Measurements from ENCODE around the gene KLK3.

KLK3 gene

DNA sequence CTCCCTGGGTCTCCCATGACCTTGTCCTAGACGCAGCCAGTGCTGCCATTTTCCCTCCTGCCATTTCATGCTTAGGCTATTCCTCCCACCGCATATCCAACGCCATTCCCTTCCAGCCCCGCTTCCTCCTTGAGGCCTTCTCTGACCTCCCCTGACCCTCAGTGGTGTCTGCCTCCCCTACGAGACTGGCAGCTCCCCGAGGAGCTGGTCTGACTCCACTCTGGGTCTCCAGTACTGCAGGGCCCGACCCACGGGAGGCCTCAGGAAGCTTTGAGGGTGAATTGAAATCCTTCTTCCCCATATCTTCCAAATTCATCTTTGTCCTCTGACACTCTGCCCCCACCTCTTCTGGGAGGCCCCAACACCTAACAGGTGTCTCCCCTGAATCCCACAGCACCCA is 22.0 kb upstream of the KLK3 start:
- DNase-seq = no peak

DNA sequence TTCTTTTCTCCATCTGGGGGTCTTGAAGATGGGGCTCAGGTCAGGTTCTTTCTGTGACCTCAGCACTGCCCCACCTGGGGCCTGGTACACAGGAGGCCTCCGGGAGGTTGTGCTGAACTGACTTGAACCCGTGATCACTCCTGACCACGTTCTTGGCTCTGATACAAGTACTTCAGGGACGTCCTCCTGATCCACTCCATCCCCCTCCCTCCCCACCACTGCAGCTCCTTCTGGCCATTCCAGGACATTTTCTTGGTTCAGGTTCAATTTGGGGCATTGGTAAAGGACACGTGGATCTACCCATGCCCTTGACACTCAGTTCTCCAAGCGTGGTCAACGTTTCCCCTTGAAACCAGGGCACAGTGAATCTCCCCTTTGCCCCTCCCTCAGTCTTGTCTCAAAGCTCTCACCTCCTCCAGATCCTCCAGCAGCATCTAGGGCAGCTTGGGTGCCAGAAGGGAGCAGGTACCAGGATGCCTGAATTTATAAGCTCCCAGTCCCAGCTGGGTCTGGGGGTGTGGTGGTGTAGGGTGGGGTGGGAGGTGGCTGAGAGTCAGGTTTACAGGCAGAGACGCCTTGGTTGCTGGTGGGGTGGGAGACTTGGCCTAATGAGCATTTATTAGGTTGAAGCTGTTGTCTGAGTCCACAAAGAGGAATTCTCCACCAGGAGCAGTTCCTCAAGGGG is 21.5 kb upstream of the KLK3 start, which contains the start of gene KLK15:
Gene KLK15 (minus strand): TSS at position 458 of the 685 bp plus-strand sequence. CDS start 2,082 bp downstream, outside the sequence.
- DNase-seq = no peak

DNA sequence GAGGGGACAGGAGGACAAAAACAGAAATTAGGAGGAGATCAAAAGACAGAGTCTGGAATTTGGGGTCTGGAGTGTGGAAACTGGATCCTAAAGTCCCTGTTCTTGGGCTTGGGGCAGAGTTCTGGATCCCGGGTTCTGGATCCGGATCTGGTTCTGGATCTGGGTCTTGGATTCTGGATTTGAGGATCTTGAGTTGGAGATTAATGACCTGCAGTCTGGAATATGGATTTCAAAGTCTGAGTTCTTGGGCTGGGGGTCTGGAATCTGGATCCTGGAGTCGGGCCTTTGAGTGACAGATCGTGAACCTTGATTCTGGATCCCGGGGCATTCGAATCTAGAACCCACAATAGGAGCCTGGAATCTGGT is 20.9 kb upstream of the KLK3 start:
- DNase-seq = no peak

DNA sequence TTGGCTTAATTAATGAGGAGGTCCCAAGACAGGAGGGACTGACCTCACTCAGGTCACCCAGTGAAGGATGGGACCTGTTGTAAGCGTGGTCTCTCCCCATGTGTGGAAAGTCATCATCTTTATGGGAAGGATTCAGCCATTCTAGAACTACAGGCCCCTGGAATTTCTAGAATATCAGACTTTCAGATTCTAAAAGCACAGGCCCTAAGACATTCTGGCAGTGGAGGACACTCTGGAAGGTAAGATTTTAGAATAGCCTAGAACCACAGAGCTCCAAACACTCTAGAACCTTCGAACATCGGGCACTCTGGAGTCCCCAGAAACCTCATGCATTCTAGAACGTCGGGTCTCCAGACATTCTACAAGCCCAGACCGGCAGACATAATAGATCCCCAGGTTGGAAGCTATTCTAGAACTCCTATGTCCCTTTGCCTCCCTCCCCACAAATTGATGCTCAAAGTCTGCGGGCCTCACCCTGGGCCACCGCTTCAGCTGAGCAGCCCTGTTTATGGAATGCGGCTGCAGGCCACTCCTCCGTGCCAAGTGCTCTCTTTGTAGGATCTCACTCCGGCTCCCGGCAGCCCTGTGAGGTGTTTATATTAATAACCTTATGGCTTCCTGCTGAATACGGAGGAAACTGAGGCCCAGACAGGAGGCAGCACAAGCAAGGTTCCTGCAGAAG is 19.5 kb upstream of the KLK3 start:
- DNase-seq = no peak

DNA sequence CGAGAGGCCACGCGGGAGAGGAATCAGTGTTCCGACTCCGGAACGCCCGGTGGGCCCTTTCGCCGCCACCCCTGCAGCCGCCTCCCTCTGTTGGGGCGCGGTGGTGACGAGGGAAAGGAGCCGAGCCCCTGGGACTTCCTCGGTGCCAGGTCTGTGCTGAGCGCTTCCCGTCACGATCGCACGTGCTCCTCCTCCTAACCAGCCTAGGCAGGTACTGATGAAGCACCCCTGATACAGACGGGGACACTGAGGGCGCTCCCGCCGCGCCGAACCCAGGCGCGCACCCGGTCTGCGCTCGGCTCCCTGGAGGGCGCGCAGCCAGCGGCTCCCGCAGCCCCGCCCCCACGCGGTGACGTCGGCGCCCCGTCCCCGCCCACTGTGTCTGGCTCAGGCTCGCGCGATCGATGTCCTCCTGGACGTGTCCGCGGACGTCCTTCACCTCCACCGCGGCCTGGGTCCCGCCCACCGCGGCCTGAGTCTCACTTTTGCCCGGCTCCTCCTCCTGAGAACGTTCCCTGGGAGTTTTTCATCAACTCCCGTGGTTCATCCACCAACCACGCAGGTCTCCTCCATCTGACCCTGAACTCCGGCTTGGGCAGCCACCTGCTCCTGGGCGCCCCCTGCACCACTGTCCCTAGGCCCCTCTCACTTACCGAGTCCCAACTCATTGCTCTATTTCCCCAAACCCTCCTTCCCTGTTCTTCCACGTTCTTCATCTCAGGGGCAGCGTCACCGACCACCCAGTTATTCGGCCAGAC is 18.8 kb upstream of the KLK3 start:
- DNase-seq = peak; percentile 60

DNA sequence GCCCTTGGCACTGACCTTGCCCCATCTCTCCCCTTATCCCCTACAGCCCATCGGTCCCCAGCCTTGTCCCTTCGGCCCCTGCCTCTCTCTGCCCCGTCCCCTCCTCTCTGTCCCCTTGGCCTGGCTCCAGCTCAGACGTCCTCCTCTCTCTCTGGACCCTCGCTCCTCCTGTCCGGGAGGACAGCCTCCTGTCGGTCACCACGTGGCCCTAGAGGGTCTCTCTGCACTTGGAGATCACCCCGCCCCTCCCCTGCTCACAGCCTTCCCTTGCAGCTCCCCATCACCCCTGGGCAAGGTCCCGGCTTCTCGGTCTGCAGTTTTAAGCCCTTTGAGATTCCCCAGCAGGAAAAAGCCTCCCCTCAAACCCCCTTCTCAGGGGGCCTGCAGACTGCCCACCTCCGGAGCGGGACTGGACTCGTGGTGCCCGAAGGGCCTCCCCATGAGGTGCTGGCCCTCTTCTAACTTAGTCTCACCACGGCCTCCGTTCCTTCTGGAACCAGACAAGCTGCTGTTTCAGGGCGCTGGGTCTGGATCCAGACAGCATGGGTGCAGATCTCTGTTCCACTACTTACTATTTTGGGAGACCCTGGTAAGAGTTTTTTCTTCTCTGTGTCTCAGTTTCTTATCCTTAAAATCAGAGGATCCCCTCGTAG is 18.0 kb upstream of the KLK3 start:
- DNase-seq = no peak

DNA sequence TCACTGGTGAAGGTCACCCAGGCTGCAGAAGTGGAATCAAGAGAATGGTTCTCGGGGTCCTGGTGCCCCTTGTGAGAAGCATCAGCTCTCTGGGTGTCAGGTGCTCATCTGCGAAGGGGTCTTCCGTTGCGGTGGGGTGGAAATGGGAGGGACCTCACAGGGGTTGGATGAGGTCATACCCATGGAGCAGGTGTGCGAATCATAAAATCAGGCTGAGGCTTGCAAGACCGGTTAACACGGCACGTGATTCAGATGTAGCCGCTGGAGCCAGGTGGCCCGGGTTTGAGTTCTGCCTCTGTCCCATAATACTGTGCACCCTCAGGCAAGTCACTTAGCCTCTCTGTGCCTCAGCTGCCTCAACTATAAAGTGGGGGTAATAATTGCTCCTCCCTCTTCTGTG is 17.4 kb upstream of the KLK3 start:
- DNase-seq = no peak

DNA sequence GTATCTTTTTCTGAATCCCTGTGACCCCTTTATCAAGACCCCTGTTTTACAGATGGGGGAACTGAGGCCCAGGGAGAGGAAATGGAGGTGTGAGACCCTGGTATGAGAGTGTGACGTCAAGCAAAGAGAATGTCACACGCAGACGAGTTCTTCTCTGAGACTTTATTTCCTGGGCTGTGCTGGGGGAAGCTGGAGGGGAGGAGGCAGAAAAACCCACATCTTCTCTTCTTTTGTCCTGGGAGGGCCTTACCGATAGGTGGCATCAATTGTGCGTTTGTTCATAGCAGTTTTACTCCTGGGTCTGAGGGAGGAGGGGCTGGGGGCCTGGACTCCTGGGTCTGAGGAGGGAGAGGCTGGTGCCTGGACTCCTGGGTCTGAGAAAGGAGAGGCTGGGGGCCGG is 16.5 kb upstream of the KLK3 start:
- DNase-seq = peak; percentile 20

DNA sequence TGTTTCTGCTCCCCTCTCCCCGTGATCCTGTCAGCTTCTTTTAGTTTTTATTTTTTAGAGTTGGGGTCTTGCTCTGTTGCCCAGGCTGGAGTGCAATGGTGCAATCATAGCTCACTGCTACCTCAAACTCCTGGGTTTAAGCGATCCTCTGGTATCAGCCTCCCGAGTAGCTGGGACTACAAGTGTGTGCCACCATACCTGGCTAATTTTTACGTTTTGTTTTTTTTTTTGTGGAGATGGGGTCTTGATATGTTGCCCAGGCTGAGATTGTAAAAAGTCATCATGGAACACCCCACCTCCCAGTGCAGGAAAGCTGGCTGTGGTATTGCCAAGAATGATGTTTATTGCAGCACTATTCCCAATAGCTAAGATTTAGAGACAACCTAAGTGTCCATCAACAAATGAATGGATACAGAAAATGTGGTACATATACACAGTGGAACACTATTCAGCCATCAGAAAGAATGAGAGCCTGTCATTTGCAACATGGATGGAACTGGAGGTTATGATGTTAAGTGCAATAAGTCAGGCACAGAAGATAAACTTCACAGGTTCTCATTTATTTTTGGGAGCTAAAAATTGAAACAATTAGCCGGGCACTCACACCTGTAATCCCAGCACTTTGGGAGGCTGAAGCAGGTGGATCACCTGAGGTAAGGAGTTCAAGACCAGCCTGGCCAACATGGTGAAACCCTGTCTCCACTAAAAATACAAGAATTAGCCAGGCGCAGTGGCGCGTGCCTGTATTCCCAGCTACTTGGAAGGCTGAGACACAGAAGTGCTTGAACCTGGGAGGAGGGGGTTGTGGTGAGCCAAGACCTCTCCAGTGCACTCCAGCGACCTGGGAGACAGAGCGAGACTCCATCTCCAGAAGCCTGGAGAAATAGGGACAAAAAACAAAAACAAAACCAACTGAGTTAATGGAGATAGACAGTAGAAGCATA is 14.7 kb upstream of the KLK3 start:
- no peak for DNase-seq

DNA sequence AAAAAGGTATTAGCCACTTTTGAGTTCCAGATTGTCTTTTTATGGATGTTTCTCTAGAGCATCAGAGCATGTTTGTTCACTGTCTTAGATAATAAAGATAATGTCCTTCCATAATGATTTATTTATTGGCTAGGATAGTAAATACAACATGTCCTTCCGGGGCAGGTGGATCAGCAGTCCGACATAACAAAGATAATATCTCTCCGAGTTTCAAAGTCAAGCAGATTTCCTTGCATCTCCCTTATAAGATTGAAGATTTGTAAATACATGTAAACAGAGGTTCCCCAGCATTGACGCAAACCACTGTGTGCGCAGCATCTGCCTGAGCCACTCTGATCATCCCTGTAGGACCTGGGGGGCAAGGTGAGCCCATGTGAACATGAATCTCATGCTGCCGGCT is 12.6 kb upstream of the KLK3 start:
- no peak for DNase-seq

DNA sequence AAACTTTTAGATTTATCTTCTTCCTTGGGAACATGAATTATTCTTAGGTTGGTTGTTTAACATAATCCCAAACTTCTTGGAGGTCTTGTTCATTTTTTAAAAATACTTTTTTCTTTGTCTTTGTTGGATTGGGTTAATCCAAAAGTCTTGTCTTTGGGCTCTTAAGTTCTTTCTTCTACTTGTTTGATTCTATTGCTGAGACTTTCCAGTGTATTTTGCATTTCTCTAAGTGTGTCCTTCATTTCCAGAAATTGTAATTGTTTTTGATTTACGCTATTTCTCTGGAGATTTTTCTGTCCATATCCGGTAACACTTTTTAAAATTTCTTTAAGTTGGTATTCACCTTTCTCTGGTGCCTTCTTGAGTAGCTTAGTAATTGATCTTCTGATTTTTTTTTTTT is 11.5 kb upstream of the KLK3 start:
- no peak for DNase-seq

DNA sequence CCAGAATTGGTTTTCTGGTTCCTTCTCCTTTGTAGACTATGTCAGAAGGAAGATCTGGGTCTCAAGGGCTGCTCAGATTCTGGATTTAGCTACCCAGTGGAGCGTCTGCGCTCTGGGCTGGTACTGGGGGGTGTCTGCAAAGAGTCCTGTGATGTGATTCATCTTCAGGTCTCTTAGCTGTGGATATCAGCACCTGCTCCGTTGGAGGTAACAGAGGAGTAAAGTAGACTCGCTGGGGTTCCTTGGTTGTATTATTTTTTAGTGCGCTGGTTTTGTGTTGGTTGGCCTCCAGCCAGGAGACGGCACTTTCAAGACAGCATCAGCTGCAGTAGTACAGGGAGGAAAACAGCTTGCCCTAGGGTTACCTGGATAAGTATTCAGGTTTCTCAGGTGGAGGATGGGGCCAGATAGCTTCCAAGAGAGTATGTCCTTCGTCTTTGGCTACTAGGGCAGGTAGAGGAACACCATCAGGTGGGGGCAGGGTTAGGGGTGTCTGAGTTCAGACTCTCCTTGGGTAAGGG is 11.0 kb upstream of the KLK3 start:
- no peak for DNase-seq

DNA sequence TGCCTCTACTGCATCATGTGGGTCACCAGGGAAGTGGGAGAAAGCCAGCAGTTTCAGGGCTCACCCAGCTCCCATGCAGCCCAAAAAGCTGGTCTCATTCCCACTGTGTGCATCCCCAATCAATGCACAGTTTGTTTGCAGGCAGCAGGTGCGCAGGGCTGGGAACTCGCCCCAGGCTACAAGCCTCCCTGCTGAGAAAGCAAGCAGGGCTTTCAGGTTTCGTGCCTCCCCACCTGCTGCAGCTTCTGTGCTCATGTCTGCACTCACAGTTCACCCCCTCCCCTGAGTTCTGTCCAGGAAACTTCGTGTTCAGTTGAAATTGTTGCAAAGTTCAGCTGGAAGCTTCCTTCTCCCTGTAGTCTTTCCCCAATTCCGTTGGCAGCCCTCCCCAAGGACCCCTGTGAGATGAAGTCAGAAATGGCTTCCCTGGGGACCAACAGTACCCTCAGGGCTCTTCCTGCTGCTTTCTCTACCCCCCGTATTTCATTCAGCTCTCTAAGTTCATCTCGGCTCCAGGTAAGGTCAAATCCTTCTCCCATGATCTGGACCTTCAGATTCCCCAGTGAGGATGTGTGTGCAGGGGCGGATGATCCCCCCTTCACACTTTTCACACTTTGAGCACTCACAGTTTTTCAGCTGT is 10.3 kb upstream of the KLK3 start:
- no peak for DNase-seq

DNA sequence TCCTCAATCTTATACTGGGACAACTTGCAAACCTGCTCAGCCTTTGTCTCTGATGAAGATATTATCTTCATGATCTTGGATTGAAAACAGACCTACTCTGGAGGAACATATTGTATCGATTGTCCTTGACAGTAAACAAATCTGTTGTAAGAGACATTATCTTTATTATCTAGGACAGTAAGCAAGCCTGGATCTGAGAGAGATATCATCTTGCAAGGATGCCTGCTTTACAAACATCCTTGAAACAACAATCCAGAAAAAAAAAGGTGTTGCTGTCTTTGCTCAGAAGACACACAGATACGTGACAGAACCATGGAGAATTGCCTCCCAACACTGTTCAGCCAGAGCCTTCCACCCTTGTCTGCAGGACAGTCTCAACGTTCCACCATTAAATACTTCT is 4.0 kb upstream of the KLK3 start:
- no peak for DNase-seq

DNA sequence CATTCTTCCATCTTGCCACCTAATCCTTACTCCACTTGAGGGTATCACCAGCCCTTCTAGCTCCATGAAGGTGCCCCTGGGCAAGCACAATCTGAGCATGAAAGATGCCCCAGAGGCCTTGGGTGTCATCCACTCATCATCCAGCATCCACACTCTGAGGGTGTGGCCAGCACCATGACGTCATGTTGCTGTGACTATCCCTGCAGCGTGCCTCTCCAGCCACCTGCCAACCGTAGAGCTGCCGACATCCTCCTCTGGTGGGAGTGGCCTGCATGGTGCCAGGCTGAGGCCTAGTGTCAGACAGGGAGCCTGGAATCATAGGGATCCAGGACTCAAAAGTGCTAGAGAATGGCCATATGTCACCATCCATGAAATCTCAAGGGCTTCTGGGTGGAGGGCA is 3.1 kb upstream of the KLK3 start:
- DNase-seq = no peak

DNA sequence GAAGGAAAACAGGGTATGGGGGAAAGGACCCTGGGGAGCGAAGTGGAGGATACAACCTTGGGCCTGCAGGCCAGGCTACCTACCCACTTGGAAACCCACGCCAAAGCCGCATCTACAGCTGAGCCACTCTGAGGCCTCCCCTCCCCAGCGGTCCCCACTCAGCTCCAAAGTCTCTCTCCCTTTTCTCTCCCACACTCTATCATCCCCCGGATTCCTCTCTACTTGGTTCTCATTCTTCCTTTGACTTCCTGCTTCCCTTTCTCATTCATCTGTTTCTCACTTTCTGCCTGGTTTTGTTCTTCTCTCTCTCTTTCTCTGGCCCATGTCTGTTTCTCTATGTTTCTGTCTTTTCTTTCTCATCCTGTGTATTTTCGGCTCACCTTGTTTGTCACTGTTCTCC is 2.7 kb downstream of the KLK3 start:
- DNase-seq = no peak

DNA sequence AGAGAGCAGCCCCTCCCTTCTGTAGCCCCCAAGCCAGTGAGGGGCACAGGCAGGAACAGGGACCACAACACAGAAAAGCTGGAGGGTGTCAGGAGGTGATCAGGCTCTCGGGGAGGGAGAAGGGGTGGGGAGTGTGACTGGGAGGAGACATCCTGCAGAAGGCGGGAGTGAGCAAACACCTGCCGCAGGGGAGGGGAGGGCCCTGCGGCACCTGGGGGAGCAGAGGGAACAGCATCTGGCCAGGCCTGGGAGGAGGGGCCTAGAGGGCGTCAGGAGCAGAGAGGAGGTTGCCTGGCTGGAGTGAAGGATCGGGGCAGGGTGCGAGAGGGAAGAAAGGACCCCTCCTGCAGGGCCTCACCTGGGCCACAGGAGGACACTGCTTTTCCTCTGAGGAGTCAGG is 4.2 kb downstream of the KLK3 start:
- DNase-seq = no peak

DNA sequence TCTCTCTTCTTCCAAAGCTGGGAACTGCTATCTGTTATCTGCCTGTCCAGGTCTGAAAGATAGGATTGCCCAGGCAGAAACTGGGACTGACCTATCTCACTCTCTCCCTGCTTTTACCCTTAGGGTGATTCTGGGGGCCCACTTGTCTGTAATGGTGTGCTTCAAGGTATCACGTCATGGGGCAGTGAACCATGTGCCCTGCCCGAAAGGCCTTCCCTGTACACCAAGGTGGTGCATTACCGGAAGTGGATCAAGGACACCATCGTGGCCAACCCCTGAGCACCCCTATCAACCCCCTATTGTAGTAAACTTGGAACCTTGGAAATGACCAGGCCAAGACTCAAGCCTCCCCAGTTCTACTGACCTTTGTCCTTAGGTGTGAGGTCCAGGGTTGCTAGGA is 5.1 kb downstream of the KLK3 start:
- no peak for DNase-seq

DNA sequence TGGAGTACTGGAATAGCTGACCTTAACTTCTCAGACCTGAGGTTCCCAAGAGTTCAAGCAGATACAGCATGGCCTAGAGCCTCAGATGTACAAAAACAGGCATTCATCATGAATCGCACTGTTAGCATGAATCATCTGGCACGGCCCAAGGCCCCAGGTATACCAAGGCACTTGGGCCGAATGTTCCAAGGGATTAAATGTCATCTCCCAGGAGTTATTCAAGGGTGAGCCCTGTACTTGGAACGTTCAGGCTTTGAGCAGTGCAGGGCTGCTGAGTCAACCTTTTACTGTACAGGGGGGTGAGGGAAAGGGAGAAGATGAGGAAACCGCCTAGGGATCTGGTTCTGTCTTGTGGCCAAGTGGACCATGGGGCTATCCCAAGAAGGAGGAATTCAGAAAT is 6.3 kb downstream of the KLK3 start:
- no peak for DNase-seq

DNA sequence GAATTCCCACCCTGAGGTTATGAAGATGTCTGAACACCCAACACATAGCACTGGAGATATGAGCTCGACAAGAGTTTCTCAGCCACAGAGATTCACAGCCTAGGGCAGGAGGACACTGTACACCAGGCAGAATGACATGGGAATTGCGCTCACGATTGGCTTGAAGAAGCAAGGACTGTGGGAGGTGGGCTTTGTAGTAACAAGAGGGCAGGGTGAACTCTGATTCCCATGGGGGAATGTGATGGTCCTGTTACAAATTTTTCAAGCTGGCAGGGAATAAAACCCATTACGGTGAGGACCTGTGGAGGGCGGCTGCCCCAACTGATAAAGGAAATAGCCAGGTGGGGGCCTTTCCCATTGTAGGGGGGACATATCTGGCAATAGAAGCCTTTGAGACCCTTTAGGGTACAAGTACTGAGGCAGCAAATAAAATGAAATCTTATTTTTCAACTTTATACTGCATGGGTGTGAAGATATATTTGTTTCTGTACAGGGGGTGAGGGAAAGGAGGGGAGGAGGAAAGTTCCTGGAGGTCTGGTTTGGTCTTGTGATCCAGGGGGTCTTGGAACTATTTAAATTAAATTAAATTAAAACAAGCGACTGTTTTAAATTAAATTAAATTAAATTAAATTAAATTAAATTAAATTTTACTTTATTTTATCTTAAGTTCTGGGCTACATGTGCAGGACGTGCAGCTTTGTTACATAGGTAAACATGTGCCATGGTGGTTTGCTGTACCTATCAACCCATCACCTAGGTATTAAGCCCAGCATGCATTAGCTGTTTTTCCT is 7.0 kb downstream of the KLK3 start:
- no peak for DNase-seq

DNA sequence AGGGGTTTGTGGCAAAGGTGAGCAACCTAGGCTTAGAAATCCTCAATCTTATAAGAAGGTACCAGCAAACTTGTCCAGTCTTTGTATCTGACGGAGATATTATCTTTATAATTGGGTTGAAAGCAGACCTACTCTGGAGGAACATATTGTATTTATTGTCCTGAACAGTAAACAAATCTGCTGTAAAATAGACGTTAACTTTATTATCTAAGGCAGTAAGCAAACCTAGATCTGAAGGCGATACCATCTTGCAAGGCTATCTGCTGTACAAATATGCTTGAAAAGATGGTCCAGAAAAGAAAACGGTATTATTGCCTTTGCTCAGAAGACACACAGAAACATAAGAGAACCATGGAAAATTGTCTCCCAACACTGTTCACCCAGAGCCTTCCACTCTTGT is 14.8 kb downstream of the KLK3 start:
- DNase-seq = no peak

All from MV-4-11 (cell line).